Stimulated activated CD4-positive, alpha-beta T cell treated with anti-CD3 and anti-CD28 coated beads, Interleukin-1b, Interleukin-23, amount 100 ng/mL, for 1 hour (primary cell): ENCODE measurements around the gene MCF2L.

Experiments
- DNase-seq, 2 donors: peaks; one replicate each; pipeline ENCODE4 v3.0.0-alpha.2; 2020; ENCODE audit warnings: low read depth in 2 of 2

The MCF2L gene

GRCh38 chr13:112962911-112963625, 5.9 kb upstream of the MCF2L start:
- DNase-seq: no peak

GRCh38 chr13:112963641-112964040, 5.4 kb upstream of the MCF2L start:
- no peak for DNase-seq

GRCh38 chr13:112964971-112965492, 4.0 kb upstream of the MCF2L start:
- no peak for DNase-seq

- DNase-seq: no peak
Measured at GRCh38 chr13:112965573-112966115, 3.4 kb upstream of the MCF2L start.

GRCh38 chr13:112966776-112967175, 2.2 kb upstream of the MCF2L start:
- no peak for DNase-seq

- no peak for DNase-seq
Measured at GRCh38 chr13:112967686-112968379, 1.2 kb upstream of the MCF2L start.

GRCh38 chr13:112968380-112968909, 569 bp upstream of the MCF2L start:
- no peak for DNase-seq

- DNase-seq: no peak
Measured at GRCh38 chr13:112969692-112970338, 801 bp downstream of the MCF2L start.

- DNase-seq: no peak
Measured at GRCh38 chr13:112970552-112971287, 1.7 kb downstream of the MCF2L start.

GRCh38 chr13:112971288-112971643, 2.3 kb downstream of the MCF2L start:
- no peak for DNase-seq

- no peak for DNase-seq
Measured at GRCh38 chr13:112972258-112972657, 3.2 kb downstream of the MCF2L start.

- DNase-seq: no peak
Measured at GRCh38 chr13:112972867-112973576, 4.0 kb downstream of the MCF2L start.

GRCh38 chr13:112973577-112973951, 4.5 kb downstream of the MCF2L start:
- DNase-seq: no peak

- DNase-seq: no peak
Measured at GRCh38 chr13:112974125-112974524, 5.1 kb downstream of the MCF2L start.

GRCh38 chr13:112974671-112975070, 5.7 kb downstream of the MCF2L start:
- no peak for DNase-seq

- no peak for DNase-seq
Measured at GRCh38 chr13:112975401-112975939, 6.5 kb downstream of the MCF2L start.

- DNase-seq: no peak
Measured at GRCh38 chr13:112976526-112976925, 7.5 kb downstream of the MCF2L start.

GRCh38 chr13:112977091-112977490, 8.1 kb downstream of the MCF2L start:
- no peak for DNase-seq

GRCh38 chr13:112977525-112977924, 8.5 kb downstream of the MCF2L start:
- DNase-seq: no peak

- no peak for DNase-seq
Measured at GRCh38 chr13:112978561-112979405, 9.8 kb downstream of the MCF2L start.
